GM19468 (cell line): ENCODE results near the gene E2F6.

Experiments used
- ATAC-seq: cut with Tn5 transposase; IDR thresholded peaks from one replicate; pipeline ENCODE4 v1.9.1; 2021; ENCODE audit warnings: mild to moderate bottlenecking, moderate library complexity, moderate number of reproducible peaks; ENCODE audit not compliant: unreplicated experiment; ENCODE audit errors: extremely low read depth

E2F6 gene

GRCh38 chr2:11465110-11465484, 864 bp downstream of the E2F6 start:
- no peak for ATAC-seq

GRCh38 chr2:11459816-11460215, 6.1 kb downstream of the E2F6 start:
- no peak for ATAC-seq

- no peak for ATAC-seq
Observed at GRCh38 chr2:11458753-11459152, 7.2 kb downstream of the E2F6 start.

GRCh38 chr2:11457935-11458334, 8.0 kb downstream of the E2F6 start:
- ATAC-seq, result no peak

- ATAC-seq, result no peak
Observed at GRCh38 chr2:11456251-11456650, 9.7 kb downstream of the E2F6 start.

- no peak for ATAC-seq
Observed at GRCh38 chr2:11454824-11455223, 11.1 kb downstream of the E2F6 start.

- ATAC-seq, result no peak
Observed at GRCh38 chr2:11450791-11451190, 15.2 kb downstream of the E2F6 start.

- no peak for ATAC-seq
Observed at GRCh38 chr2:11446733-11447248, 19.2 kb downstream of the E2F6 start.

- no peak for ATAC-seq
Observed at GRCh38 chr2:11444737-11445136, 21.2 kb downstream of the E2F6 start.

GRCh38 chr2:11438555-11439080, 27.3 kb downstream of the E2F6 start:
- no peak for ATAC-seq

- no peak for ATAC-seq
Observed at GRCh38 chr2:11437602-11438001, 28.4 kb downstream of the E2F6 start.

GRCh38 chr2:11435036-11435435, 30.9 kb downstream of the E2F6 start:
- ATAC-seq, result no peak

- ATAC-seq, result no peak
Observed at GRCh38 chr2:11434443-11434842, 31.5 kb downstream of the E2F6 start.

- ATAC-seq, result no peak
Observed at GRCh38 chr2:11433822-11434221, 32.1 kb downstream of the E2F6 start.

- ATAC-seq, result no peak
Observed at GRCh38 chr2:11430729-11431128, 35.2 kb downstream of the E2F6 start.

GRCh38 chr2:11427224-11427623, 38.7 kb downstream of the E2F6 start:
- ATAC-seq, result no peak

- no peak for ATAC-seq
Observed at GRCh38 chr2:11422901-11423435, 43.0 kb downstream of the E2F6 start.

GRCh38 chr2:11422491-11422865, 43.5 kb downstream of the E2F6 start:
- no peak for ATAC-seq

- no peak for ATAC-seq
Observed at GRCh38 chr2:11421863-11422490, 44.0 kb downstream of the E2F6 start.

- ATAC-seq, result no peak
Observed at GRCh38 chr2:11420671-11421070, 45.3 kb downstream of the E2F6 start.

GRCh38 chr2:11420190-11420589, 45.8 kb downstream of the E2F6 start:
- ATAC-seq, result no peak

- no peak for ATAC-seq
Observed at GRCh38 chr2:11419781-11420180, 46.2 kb downstream of the E2F6 start.
